K562 (cell line): ENCODE measurements around the gene FGF4.

ENCODE experiments used
- BRD4 ChIP-seq: fragments of 200-600 bp; sonication (generic); IDR thresholded peaks from 2 replicates; pipeline ENCODE4 v1.6.1; 2017; ENCODE audit warnings: inconsistent platforms
- CC2D1A ChIP-seq: fragments of 450-650 bp; IDR thresholded peaks from 2 replicates; pipeline ENCODE4 v1.6.1; 2017; ENCODE audit warnings: mild to moderate bottlenecking
- EZH2 ChIP-seq: IDR thresholded peaks from 2 replicates; pipeline ENCODE4 v1.6.1; 2012; ENCODE audit warnings: low read depth, mild to moderate bottlenecking, inconsistent platforms, low read length, borderline replicate concordance
- MEF2D ChIP-seq: conservative IDR thresholded peaks from 2 replicates; pipeline ENCODE4 v1.6.1; 2016; ENCODE audit warnings: low read depth, missing genetic modification characterization, missing compliant biosample characterization
- RFX5 ChIP-seq: IDR thresholded peaks from 2 replicates; pipeline ENCODE4 v1.6.1; 2011; ENCODE audit warnings: low read depth, mild to moderate bottlenecking, improper control_type of control experiment, low read length
- TRIM28 ChIP-seq: fragments of 450-650 bp; IDR thresholded peaks from 2 replicates; pipeline ENCODE4 v1.6.1; 2017

GRCh38 chr11:69775163-69775755, at the start of gene FGF4:
- no peak for TF ChIP-seq CC2D1A
- no peak for TF ChIP-seq RFX5
- no peak for TF ChIP-seq BRD4
- TF ChIP-seq TRIM28: no peak
- TF ChIP-seq MEF2D (tag): no peak
- no peak for TF ChIP-seq EZH2
